ENCODE results near the gene HEXA. TPM values are rescaled to one million over a fixed set of nuclear protein-coding genes. Genes with fewer than 3 reads are reported as not detected.
A peak's percentile ranks its signal among the peaks of the same experiment; 100 is the strongest.

Gene HEXA
- total and polyA plus RNA-seq, 2 donors from 2014 or later, result 138 to 199 TPM

GRCh38 chr15:72312605-72313447 lies 63.0 kb downstream of the HEXA start:
- Histone ChIP-seq H3K4me1 (ENCODE audit: control insufficient read depth in 2 of 3, insufficient read depth in 2 of 3, low read depth in 1 of 3, low read length in 3 of 3) (no peaks in the 10 kb centered on the region), H3K4me3 (ENCODE audit: low read length in 3 of 3) (no peak overlapping the region), H3K9me3 (ENCODE audit: control insufficient read depth in 2 of 3, insufficient read depth in 1 of 3, low read length in 3 of 3) (no peaks in the 10 kb centered on the region), H3K27ac (ENCODE audit: low read depth in 2 of 2, low read length in 2 of 2) (no peak overlapping the region), H3K36me3 (ENCODE audit: control insufficient read depth in 2 of 3, insufficient read depth in 3 of 3, low read length in 3 of 3) (no peaks in the 10 kb centered on the region), H3K9ac (ENCODE audit: low read length in 3 of 3) (no peak overlapping the region), H3K27me3 (ENCODE audit: control insufficient read depth, insufficient read depth, low read length) (no peaks in the 10 kb centered on the region)
- FAIRE-seq (no peak), DNase-seq (peak; percentile 71 to 80 (median 77))
- intact Hi-C loops (cut with DNase I), result no loop called here
- TF ChIP-seq CTCF (IDR thresholded peaks at IDR 0.05; ENCODE audit: borderline replicate concordance, extremely low read depth, insufficient read depth), result peak; percentile 75

- DNase-seq (no peak), FAIRE-seq (no peak)
- TF ChIP-seq CTCF (IDR thresholded peaks at IDR 0.05; ENCODE audit: borderline replicate concordance, extremely low read depth, insufficient read depth), result no peak
- Histone ChIP-seq H3K36me3 (ENCODE audit: control insufficient read depth in 2 of 3, insufficient read depth in 3 of 3, low read length in 3 of 3) (no peaks in the 10 kb centered on the region), H3K4me1 (ENCODE audit: control insufficient read depth in 2 of 3, insufficient read depth in 2 of 3, low read depth in 1 of 3, low read length in 3 of 3) (no peaks in the 10 kb centered on the region), H3K27ac (ENCODE audit: low read depth in 2 of 2, low read length in 2 of 2) (no peak overlapping the region), H3K9ac (ENCODE audit: low read length in 3 of 3) (no peak overlapping the region), H3K4me3 (ENCODE audit: low read length in 3 of 3) (no peak overlapping the region), H3K9me3 (ENCODE audit: control insufficient read depth in 2 of 3, insufficient read depth in 1 of 3, low read length in 3 of 3) (no peaks in the 10 kb centered on the region), H3K27me3 (ENCODE audit: control insufficient read depth, insufficient read depth, low read length) (no peaks in the 10 kb centered on the region)
- intact Hi-C loops (cut with DNase I), result no loop called here
Observed at GRCh38 chr15:72307026-72307425, 68.8 kb downstream of the HEXA start.

GRCh38 chr15:72306211-72306785 lies 69.5 kb downstream of the HEXA start:
- H3K27ac ChIP-seq (ENCODE audit: low read depth in 2 of 2, low read length in 2 of 2), result no peak overlapping the region
- no peaks in the 10 kb centered on the region for H3K9me3 ChIP-seq (ENCODE audit: control insufficient read depth in 2 of 3, insufficient read depth in 1 of 3, low read length in 3 of 3)
- FAIRE-seq (no peak), DNase-seq (peak in 4 of 5 donors; percentile 29 to 49 (median 36))
- H3K4me3 ChIP-seq (ENCODE audit: low read length in 3 of 3), result no peak overlapping the region
- H3K27me3 ChIP-seq (ENCODE audit: control insufficient read depth, insufficient read depth, low read length), result no peaks in the 10 kb centered on the region
- intact Hi-C loops (cut with DNase I), result no loop called here
- no peaks in the 10 kb centered on the region for H3K36me3 ChIP-seq (ENCODE audit: control insufficient read depth in 2 of 3, insufficient read depth in 3 of 3, low read length in 3 of 3)
- H3K9ac ChIP-seq (ENCODE audit: low read length in 3 of 3), result no peak overlapping the region
- H3K4me1 ChIP-seq (ENCODE audit: control insufficient read depth in 2 of 3, insufficient read depth in 2 of 3, low read depth in 1 of 3, low read length in 3 of 3), result no peaks in the 10 kb centered on the region
- no peak for TF ChIP-seq CTCF (IDR thresholded peaks at IDR 0.05; ENCODE audit: borderline replicate concordance, extremely low read depth, insufficient read depth)

Measured in kidney (tissue), 14 donors.